ENCODE results near the gene NXPE4.

The NXPE4 gene

GRCh38 chr11:114556135-114556534 lies 39.5 kb downstream of the NXPE4 start:
- no peak for DNase-seq

- no peak for DNase-seq
Observed at GRCh38 chr11:114553642-114554041, 41.9 kb downstream of the NXPE4 start.

- no peak for DNase-seq
Observed at GRCh38 chr11:114551060-114551459, 44.5 kb downstream of the NXPE4 start.

DNA sequence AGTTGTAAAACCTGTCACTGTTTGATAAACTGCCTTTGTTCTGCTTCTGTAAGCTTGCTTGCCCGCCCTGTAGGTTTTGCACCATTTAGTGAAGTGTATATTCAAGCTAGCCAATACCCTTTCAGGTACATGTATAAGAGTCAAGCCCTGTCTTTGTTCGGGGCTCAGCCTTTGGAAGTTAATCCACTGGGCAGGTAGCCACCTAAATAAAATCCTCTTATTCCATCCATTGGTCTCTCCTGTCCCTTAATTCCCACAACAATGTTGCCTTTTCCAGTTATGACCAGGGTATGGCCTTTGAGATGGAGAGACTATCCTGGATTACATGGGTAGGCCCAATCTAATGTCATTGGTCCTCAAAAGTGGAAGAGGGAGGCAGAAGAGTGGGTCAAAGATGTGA lies 69.9 kb downstream of the NXPE4 start:
- no peak for DNase-seq

DNA sequence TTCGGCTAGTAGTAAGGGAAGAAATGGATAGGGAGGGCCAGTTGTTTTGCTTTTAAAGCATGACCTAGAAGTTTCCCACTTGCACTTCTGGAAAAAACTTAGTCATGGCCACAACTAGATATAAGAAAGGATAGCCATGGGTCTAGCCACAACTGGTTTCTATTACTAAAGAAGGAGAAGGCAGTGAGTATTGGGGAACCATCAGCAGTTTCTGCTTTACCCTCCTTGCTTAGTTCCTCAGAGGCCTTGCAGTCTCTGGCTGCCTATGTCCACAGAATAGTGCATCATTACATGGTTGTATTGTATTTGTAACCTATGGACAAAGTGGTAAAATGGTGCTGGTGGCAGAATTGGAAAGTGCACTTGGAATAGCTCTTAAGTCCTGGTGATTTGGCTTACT lies 71.5 kb downstream of the NXPE4 start:
- DNase-seq: no peak

GRCh38 chr11:114522818-114523217 lies 72.8 kb downstream of the NXPE4 start:
- no peak for DNase-seq
